ENCODE data around the gene CPTP.

DNA sequence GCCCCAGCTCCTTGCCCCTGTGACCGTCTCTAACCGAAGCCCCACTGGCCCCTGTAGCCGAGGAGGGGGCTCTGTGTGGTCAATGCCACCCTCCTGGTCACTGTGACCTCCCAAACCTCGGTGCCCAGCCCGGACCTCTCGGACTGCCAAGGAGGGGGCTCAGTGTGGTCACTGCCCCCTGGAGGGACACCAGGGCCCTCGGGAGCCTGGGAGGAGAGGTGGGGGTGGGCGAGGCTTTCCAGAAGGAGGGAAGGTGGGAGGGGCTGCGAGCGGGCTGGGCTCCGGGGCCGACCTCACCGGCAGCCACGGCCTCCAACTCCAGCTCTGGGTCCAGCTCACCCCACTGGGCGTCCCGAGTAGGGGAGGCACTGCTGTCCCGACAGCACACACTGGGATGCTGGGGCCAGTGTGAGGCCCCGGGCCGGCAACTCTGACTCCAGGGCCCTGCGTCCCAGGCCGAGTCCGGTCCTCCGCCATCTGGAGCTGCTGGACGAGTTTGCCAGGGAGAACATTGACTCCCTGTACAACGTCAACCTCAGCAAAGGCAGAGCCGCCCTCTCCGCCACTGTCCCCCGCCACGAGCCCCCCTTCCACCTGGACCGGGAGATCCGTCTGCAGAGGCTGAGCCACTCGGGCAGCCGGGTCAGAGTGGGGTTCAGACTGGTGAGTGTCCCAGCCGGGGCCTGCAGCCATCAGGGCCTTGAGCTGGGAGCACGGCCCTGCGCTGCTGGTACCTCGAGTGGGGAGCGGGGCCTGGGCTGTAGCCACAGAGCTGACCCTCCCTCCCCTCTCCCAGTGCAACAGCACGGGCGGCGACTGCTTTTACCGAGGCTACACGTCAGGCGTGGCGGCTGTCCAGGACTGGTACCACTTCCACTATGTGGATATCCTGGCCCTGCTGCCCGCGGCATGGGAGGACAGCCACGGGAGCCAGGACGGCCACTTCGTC lies 38.0 kb upstream of the CPTP start:
- TF ChIP-seq POLR2AphosphoS5 (IDR thresholded peaks at IDR 0.05; ENCODE audit: low read depth, low read length), result no peak
- no peak for TF ChIP-seq POLR2A (IDR thresholded peaks at IDR 0.05; ENCODE audit: low read depth, low read length)

Data from GM12892 (cell line).